WTC11 (cell line): ENCODE data around the gene PRRT4.

Experiments used
- ZNF263 ChIP-seq: sonication (generic); formaldehyde crosslinking; IDR thresholded peaks from 2 replicates; pipeline ENCODE4 v1.8.1; 2022; ENCODE audit warnings: low read depth, mild to moderate bottlenecking, moderate library complexity, missing genetic modification reagents
- TF ChIP-seq, protein P1 (sequence below): sonication (generic); formaldehyde crosslinking; IDR thresholded peaks from 2 replicates; pipeline ENCODE4 v1.8.1; 2023; ENCODE audit warnings: mild to moderate bottlenecking, missing genetic modification reagents, moderate library complexity
- TF ChIP-seq, protein P2 (sequence below): sonication (generic); formaldehyde crosslinking; conservative IDR thresholded peaks from 2 replicates; pipeline ENCODE4 v1.8.1; 2022; ENCODE audit warnings: mild to moderate bottlenecking, missing genetic modification reagents

GRCh38 chr7:128347647-128348097, 13.8 kb downstream of the PRRT4 start:
- no peak for TF ChIP-seq ZNF263 (CRISPR knock-in tag)
- TF ChIP-seq, protein P1, sequence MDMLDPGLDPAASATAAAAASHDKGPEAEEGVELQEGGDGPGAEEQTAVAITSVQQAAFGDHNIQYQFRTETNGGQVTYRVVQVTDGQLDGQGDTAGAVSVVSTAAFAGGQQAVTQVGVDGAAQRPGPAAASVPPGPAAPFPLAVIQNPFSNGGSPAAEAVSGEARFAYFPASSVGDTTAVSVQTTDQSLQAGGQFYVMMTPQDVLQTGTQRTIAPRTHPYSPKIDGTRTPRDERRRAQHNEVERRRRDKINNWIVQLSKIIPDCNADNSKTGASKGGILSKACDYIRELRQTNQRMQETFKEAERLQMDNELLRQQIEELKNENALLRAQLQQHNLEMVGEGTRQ (CRISPR knock-in tag): no peak
- TF ChIP-seq, protein P2, sequence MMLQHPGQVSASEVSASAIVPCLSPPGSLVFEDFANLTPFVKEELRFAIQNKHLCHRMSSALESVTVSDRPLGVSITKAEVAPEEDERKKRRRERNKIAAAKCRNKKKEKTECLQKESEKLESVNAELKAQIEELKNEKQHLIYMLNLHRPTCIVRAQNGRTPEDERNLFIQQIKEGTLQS: no peak
